Measurements from ENCODE around the gene DIP2A. TPM values are rescaled to one million over a fixed set of nuclear protein-coding genes. Genes with fewer than 3 reads are reported as not detected.
A peak's percentile ranks its signal among the peaks of the same experiment; 100 is the strongest.

DIP2A gene
- total RNA-seq, 2 donors from 2014 or later: 50.1 to 53.4 TPM

- Mint-ChIP-seq H3K36me3 (ENCODE audit: insufficient read depth in 2 of 2) (peaks cover 5 to 12% of the 10 kb centered on the region in 2 donors), H3K4me1 (ENCODE audit: low read depth) (peaks cover 56% of the 10 kb centered on the region), H3K27me3 (ENCODE audit: low read depth) (no peaks in the 10 kb centered on the region), H3K4me3 (no peak overlapping the region), H3K9me3 (no peaks in the 10 kb centered on the region), H3K27ac (no peak overlapping the region)
- no peak for ATAC-seq (replicated peaks in 1 of 2)
- DNase-seq: no peak
Measured at GRCh38 chr21:46542588-46543124, 84.0 kb downstream of the DIP2A start.

GRCh38 chr21:46543306-46543705 is 84.6 kb downstream of the DIP2A start:
- peaks cover 0 to under 1% of the 10 kb centered on the region in 2 donors for H3K9me3 Mint-ChIP-seq
- DNase-seq (no peak), ATAC-seq (replicated peaks in 1 of 2) (no peak)
- peaks cover 6 to 14% of the 10 kb centered on the region in 2 donors for H3K36me3 Mint-ChIP-seq (ENCODE audit: insufficient read depth in 2 of 2)
- no peaks in the 10 kb centered on the region for H3K27me3 Mint-ChIP-seq (ENCODE audit: low read depth)
- H3K4me3 Mint-ChIP-seq: no peak overlapping the region
- H3K27ac Mint-ChIP-seq: no peak overlapping the region
- peaks cover 56% of the 10 kb centered on the region for H3K4me1 Mint-ChIP-seq (ENCODE audit: low read depth)

GRCh38 chr21:46544003-46544402 is 85.3 kb downstream of the DIP2A start:
- DNase-seq (peak in 1 of 2 donors; percentile 17), ATAC-seq (replicated peaks in 1 of 2) (peak; percentile 52 to 58)
- peak overlapping the region; percentile 25 for H3K27ac Mint-ChIP-seq

GRCh38 chr21:46544824-46545223 is 86.1 kb downstream of the DIP2A start:
- DNase-seq (no peak), ATAC-seq (replicated peaks in 1 of 2) (no peak)
- Mint-ChIP-seq H3K36me3 (ENCODE audit: insufficient read depth in 2 of 2) (peaks cover 9 to 12% of the 10 kb centered on the region in 2 donors), H3K4me3 (no peak overlapping the region), H3K9me3 (peaks cover 2% of the 10 kb centered on the region in 2 donors), H3K4me1 (ENCODE audit: low read depth) (peaks cover 50% of the 10 kb centered on the region), H3K27ac (peak overlapping the region; percentile 25), H3K27me3 (ENCODE audit: low read depth) (no peaks in the 10 kb centered on the region)

More at GRCh38 chr21:46544003-46544402, 85.3 kb downstream of the DIP2A start:
- H3K4me1 Mint-ChIP-seq (ENCODE audit: low read depth): peaks cover 56% of the 10 kb centered on the region
- peaks cover 9 to 17% of the 10 kb centered on the region in 2 donors for H3K36me3 Mint-ChIP-seq (ENCODE audit: insufficient read depth in 2 of 2)
- H3K27me3 Mint-ChIP-seq (ENCODE audit: low read depth): no peaks in the 10 kb centered on the region
- H3K4me3 Mint-ChIP-seq: peak overlapping the region in 1 of 2 donors; percentile 18
- peaks cover 2% of the 10 kb centered on the region in 2 donors for H3K9me3 Mint-ChIP-seq

- Mint-ChIP-seq H3K36me3 (ENCODE audit: insufficient read depth in 2 of 2) (peaks cover 11 to 15% of the 10 kb centered on the region in 2 donors), H3K27me3 (ENCODE audit: low read depth) (no peaks in the 10 kb centered on the region)
Measured at GRCh38 chr21:46545363-46545762, 86.7 kb downstream of the DIP2A start.

GRCh38 chr21:46545911-46546310 is 87.2 kb downstream of the DIP2A start:
- H3K4me1 Mint-ChIP-seq (ENCODE audit: low read depth): peaks cover 50% of the 10 kb centered on the region
- ATAC-seq (replicated peaks in 1 of 2) (no peak), DNase-seq (no peak)
- peaks cover 11 to 16% of the 10 kb centered on the region in 2 donors for H3K36me3 Mint-ChIP-seq (ENCODE audit: insufficient read depth in 2 of 2)
- no peak overlapping the region for H3K4me3 Mint-ChIP-seq
- H3K27me3 Mint-ChIP-seq (ENCODE audit: low read depth): no peaks in the 10 kb centered on the region
- H3K27ac Mint-ChIP-seq: no peak overlapping the region
- peaks cover 2% of the 10 kb centered on the region in 2 donors for H3K9me3 Mint-ChIP-seq

More at GRCh38 chr21:46545363-46545762, 86.7 kb downstream of the DIP2A start:
- Mint-ChIP-seq H3K4me1 (ENCODE audit: low read depth) (peaks cover 48% of the 10 kb centered on the region), H3K27ac (peak overlapping the region; percentile 25), H3K4me3 (no peak overlapping the region), H3K9me3 (peaks cover 2% of the 10 kb centered on the region in 2 donors)
- ATAC-seq (replicated peaks in 1 of 2) (no peak), DNase-seq (no peak)

GRCh38 chr21:46546799-46547198 is 88.1 kb downstream of the DIP2A start:
- ATAC-seq (replicated peaks in 1 of 2) (no peak), DNase-seq (no peak)
- Mint-ChIP-seq H3K27ac (no peak overlapping the region), H3K4me1 (ENCODE audit: low read depth) (peaks cover 50% of the 10 kb centered on the region), H3K27me3 (ENCODE audit: low read depth) (no peaks in the 10 kb centered on the region), H3K9me3 (peaks cover 2% of the 10 kb centered on the region in 2 donors), H3K36me3 (ENCODE audit: insufficient read depth in 2 of 2) (peaks cover 11 to 16% of the 10 kb centered on the region in 2 donors), H3K4me3 (no peak overlapping the region)

GRCh38 chr21:46549650-46550049 is 91.0 kb downstream of the DIP2A start:
- no peak for ATAC-seq (replicated peaks in 1 of 2)
- Mint-ChIP-seq H3K36me3 (ENCODE audit: insufficient read depth in 2 of 2) (peaks cover 9 to 14% of the 10 kb centered on the region in 2 donors), H3K27me3 (ENCODE audit: low read depth) (no peaks in the 10 kb centered on the region), H3K9me3 (peaks cover 2% of the 10 kb centered on the region in 2 donors), H3K4me1 (ENCODE audit: low read depth) (peaks cover 52% of the 10 kb centered on the region), H3K27ac (no peak overlapping the region), H3K4me3 (no peak overlapping the region)
- no peak for DNase-seq

GRCh38 chr21:46550116-46550941 is 91.6 kb downstream of the DIP2A start:
- peaks cover 2% of the 10 kb centered on the region in 2 donors for H3K9me3 Mint-ChIP-seq
- H3K4me1 Mint-ChIP-seq (ENCODE audit: low read depth): peaks cover 46% of the 10 kb centered on the region
- peak; percentile 27 to 50 for ATAC-seq (replicated peaks in 1 of 2)
- DNase-seq: peak; percentile 26 to 37
- H3K27ac Mint-ChIP-seq: peak overlapping the region; percentile 90
- H3K4me3 Mint-ChIP-seq: peak overlapping the region; percentile 46 to 83
- H3K27me3 Mint-ChIP-seq (ENCODE audit: low read depth): no peaks in the 10 kb centered on the region
- H3K36me3 Mint-ChIP-seq (ENCODE audit: insufficient read depth in 2 of 2): peaks cover 9 to 10% of the 10 kb centered on the region in 2 donors

- DNase-seq: peak; percentile 56 to 68
- Mint-ChIP-seq H3K27me3 (ENCODE audit: low read depth) (no peaks in the 10 kb centered on the region), H3K9me3 (peaks cover 2% of the 10 kb centered on the region in 2 donors), H3K36me3 (ENCODE audit: insufficient read depth in 2 of 2) (peaks cover 9 to 11% of the 10 kb centered on the region in 2 donors), H3K4me1 (ENCODE audit: low read depth) (peaks cover 44% of the 10 kb centered on the region), H3K27ac (peak overlapping the region; percentile 90), H3K4me3 (peak overlapping the region; percentile 68 to 83)
- ATAC-seq (replicated peaks in 1 of 2): peak; percentile 83 to 87
Measured at GRCh38 chr21:46551636-46552241, 93.0 kb downstream of the DIP2A start.

GRCh38 chr21:46552274-46552673 is 93.6 kb downstream of the DIP2A start:
- H3K9me3 Mint-ChIP-seq: peaks cover 2% of the 10 kb centered on the region in 2 donors
- H3K4me3 Mint-ChIP-seq: peak overlapping the region; percentile 68 to 83
- peaks cover 9 to 13% of the 10 kb centered on the region in 2 donors for H3K36me3 Mint-ChIP-seq (ENCODE audit: insufficient read depth in 2 of 2)
- H3K4me1 Mint-ChIP-seq (ENCODE audit: low read depth): peaks cover 46% of the 10 kb centered on the region
- DNase-seq: no peak
- no peak for ATAC-seq (replicated peaks in 1 of 2)
- H3K27ac Mint-ChIP-seq: peak overlapping the region; percentile 90
- no peaks in the 10 kb centered on the region for H3K27me3 Mint-ChIP-seq (ENCODE audit: low read depth)

GRCh38 chr21:46552865-46553379 is 94.2 kb downstream of the DIP2A start:
- Mint-ChIP-seq H3K36me3 (ENCODE audit: insufficient read depth in 2 of 2) (peaks cover 7 to 13% of the 10 kb centered on the region in 2 donors), H3K27ac (peak overlapping the region; percentile 16), H3K27me3 (ENCODE audit: low read depth) (no peaks in the 10 kb centered on the region), H3K4me3 (no peak overlapping the region), H3K4me1 (ENCODE audit: low read depth) (peaks cover 50% of the 10 kb centered on the region), H3K9me3 (peaks cover 2% of the 10 kb centered on the region in 2 donors)
- no peak for ATAC-seq (replicated peaks in 1 of 2)
- DNase-seq: no peak

GRCh38 chr21:46553993-46554392 is 95.3 kb downstream of the DIP2A start:
- DNase-seq (no peak), ATAC-seq (replicated peaks in 1 of 2) (no peak)
- Mint-ChIP-seq H3K27ac (no peak overlapping the region), H3K4me3 (no peak overlapping the region), H3K4me1 (ENCODE audit: low read depth) (peaks cover 59% of the 10 kb centered on the region), H3K36me3 (ENCODE audit: insufficient read depth in 2 of 2) (peaks cover 3 to 8% of the 10 kb centered on the region in 2 donors), H3K27me3 (ENCODE audit: low read depth) (no peaks in the 10 kb centered on the region), H3K9me3 (no peaks in the 10 kb centered on the region)
